ENCODE results near the gene WDR86.

The WDR86 gene

DNA sequence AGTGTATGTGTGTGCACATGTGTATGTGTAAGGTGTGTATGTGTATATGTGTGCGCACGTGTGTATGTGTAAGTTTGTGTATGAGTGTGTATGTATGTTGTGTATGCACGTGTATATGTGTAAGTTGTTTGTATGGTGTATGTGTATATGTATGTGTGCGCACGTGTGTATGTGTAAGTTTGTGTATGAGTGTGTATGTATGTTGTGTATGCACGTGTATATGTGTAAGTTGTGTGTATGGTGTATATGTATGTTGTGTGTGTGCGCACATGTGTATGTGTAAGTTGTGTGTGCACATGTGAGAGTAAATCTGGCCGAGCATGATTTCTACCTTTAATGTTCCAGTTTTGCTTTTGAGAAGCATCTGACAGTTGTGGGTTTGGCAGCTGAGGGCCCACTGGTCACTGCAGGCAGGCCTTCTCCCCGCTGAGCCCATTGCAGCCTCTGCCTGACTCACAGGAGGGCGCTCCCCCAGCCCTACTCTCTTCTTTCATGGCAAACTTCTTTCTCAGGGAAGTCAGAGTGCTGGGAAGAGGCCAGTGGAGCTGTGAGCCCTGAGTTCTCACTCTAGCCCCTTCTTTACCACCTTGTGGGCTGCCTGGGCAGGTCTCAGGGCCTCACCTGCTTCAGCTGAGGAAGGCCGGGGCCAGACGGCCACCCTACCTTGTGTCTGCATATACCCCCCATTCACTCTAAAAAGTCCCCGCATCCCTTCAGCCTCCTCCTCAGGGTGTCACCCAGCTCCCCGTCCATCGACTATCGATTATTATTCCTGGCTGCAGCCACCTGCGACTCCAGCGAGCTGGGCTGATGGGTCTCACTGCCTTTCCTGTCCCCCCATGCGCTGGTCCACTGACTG is 11.2 kb downstream of the WDR86 start:
- no peak for DNase-seq (ENCODE audit: low spot score)
- TF ChIP-seq, protein P1, sequence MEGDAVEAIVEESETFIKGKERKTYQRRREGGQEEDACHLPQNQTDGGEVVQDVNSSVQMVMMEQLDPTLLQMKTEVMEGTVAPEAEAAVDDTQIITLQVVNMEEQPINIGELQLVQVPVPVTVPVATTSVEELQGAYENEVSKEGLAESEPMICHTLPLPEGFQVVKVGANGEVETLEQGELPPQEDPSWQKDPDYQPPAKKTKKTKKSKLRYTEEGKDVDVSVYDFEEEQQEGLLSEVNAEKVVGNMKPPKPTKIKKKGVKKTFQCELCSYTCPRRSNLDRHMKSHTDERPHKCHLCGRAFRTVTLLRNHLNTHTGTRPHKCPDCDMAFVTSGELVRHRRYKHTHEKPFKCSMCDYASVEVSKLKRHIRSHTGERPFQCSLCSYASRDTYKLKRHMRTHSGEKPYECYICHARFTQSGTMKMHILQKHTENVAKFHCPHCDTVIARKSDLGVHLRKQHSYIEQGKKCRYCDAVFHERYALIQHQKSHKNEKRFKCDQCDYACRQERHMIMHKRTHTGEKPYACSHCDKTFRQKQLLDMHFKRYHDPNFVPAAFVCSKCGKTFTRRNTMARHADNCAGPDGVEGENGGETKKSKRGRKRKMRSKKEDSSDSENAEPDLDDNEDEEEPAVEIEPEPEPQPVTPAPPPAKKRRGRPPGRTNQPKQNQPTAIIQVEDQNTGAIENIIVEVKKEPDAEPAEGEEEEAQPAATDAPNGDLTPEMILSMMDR (IDR thresholded peaks at IDR 0.05; ENCODE audit: extremely low read depth, missing control alignments) = no peak

DNA sequence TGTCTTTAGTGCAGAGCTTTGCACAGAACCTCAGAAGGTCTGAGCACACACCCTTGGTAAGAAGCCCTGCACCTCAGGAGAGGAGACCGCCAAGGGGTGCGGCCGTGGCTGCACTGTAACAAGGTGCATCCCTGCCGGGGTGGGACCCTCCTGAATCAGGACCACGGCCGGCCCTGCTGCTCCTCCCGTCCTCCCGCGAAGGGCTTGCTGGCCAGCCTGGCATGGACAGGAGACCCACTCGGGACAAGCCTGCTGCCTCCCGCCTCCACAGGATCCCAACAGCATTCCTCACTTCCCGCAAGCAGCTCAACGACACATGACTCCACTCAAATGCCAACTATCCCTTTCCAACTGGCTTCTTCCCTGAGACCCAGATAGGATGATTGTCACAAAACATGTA is 12.8 kb downstream of the WDR86 start:
- TF ChIP-seq, protein P1 (IDR thresholded peaks at IDR 0.05; ENCODE audit: extremely low read depth, missing control alignments) = no peak
- no peak for DNase-seq (ENCODE audit: low spot score)

DNA sequence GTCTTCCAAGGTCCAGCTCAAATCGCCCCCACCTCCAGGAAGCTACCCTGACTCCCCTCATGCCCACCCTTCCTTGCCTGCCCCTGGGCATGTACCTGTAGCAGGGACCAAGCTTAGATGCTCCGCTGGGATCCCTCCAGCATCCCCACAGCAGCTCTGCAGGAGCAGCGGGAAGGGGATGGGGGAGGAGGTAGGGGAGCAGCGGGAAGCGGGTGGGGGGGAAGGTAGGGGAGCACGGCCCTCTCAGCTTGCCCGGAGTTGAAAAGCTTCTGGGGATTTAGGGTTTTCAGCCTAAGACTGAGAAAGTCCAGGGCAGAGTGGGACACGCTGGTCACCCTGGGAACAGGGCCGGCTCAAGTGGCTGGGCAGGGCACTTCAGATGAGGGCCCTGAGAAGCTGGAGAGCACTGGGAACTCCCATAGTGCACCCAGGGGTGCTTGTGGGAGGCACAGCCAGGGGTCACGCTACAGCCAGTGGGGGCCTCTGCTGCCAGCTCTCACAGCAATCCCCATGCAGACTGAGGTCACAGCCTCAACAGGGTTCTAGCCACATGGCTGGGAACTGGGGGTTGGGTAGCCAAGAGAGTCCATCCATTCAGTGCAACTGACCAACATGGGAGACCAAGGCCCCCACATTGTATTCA is 13.4 kb downstream of the WDR86 start:
- TF ChIP-seq, protein P1 (IDR thresholded peaks at IDR 0.05; ENCODE audit: extremely low read depth, missing control alignments) = no peak
- DNase-seq (ENCODE audit: low spot score) = no peak

DNA sequence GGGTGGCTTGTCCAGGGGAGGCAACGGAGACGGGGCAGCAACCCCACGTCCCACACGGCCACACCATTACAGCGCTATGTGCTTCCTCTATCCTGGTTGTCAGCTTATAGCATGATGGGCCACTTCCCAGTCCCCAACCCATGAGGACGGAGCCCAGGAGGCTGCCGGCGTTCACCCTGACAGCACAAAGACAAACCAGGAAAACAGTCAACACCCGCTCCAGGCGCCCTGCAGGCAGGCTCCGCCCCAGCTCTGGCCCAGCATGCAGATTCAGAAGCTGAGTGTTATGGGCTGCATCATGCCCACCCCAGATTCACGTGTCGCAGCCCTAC is 14.8 kb downstream of the WDR86 start:
- no peak for DNase-seq (ENCODE audit: low spot score)
- TF ChIP-seq, protein P1 (IDR thresholded peaks at IDR 0.05; ENCODE audit: extremely low read depth, missing control alignments) = no peak

DNA sequence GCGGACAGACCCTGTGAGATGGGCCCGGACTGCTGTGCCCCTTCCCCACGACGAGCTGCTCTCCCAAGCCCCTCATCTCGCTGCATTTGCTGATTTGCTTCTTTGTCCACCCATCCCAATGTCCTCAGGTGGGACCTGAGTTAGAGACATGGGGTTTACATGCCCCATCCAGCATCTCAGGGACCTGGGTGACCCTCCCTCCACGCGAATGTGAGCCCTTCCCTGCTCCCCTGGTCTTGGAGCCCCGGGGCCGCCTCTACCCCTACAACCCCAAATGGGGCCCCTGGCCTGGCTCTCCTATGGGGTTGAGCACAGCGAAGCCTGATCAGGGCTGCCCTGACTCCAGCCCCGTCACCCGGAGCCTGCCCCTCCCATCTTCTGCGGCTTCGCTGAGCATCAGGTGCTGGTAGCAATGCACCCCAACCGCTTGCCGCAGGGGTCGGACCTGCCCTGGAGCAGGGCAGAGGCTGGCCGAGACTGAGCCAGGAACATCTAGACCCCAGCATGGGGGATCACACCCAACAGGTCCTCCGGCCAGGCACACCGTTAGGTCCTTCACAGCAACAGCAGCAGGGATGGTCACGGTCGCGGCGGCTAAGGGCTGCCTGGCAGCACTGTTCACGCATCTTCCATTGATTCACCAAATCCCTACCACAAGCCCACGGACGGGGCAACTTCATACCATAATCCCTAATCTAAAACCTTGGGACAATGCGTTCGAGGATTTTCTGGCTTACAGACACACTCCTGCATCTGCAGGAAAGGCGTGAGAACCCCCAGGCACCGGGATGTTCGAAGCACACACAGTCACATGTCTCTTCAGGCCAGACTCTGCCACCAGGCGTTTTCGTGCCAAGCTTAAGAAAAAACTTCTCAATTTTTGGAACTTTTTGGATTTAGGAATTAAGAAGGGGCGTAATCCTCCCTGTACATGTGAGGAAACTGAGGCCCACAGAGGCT is 15.5 kb downstream of the WDR86 start:
- TF ChIP-seq, protein P1 (IDR thresholded peaks at IDR 0.05; ENCODE audit: extremely low read depth, missing control alignments) = no peak
- DNase-seq (ENCODE audit: low spot score) = no peak

DNA sequence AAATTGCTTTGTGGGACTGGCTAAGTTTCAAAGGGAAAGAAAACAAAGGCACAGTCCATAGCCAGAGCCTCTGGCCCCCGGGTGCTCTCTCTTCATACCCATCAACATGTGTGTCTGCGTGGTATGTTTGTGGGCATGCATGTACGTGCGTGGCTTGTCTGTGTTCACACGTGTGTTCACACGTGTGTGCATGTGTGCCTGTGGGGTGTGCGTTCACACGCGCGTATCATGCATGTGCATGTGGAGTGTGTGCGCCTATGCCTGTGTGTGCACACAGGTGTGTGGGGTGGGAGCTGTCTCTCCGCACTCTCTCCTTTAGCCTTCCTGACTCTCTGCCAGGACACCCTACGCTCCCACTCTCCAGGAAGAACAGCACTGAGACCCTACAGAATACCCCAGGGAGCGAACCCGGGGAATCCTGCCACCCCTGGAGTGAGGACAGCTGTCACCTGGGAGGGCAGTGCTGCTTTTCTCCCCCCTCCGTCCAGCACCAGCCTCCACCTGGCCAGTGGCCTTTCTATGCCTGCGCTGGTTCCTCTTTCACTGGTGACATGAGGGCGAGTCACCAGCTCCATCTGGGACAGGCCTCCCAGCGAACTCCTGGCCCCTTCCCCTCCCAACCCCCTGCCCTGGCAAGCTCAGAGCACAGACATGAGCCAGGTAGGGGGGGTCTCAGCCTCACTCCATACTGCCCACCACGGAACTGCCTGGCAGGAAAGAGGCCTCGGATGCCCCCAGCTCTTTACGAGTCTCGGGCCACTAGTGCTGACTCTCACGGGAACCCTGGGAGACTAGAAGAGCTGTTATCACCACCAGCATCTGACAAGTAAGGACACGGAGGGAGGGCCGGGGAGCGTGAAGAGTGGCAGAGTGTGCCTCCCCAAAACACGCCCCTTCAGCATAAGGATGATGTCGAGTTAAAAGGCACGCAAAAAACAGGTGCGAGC is 16.5 kb downstream of the WDR86 start:
- TF ChIP-seq, protein P1 (IDR thresholded peaks at IDR 0.05; ENCODE audit: extremely low read depth, missing control alignments) = no peak
- no peak for DNase-seq (ENCODE audit: low spot score)

Measured in GM20000 (cell line).